Loucy (cell line): ENCODE data around the gene STAC.
"Not testable (repeated sequence)": the region's sequence is repeated elsewhere in the genome, so short reads cannot be mapped to it uniquely, and the experiment has no call there.

Experiments
- H2AFZ ChIP-seq: fragments of 200-600 bp; sonication (generic); 2 replicates; pipeline ENCODE4 v1.6.0; 2016; ENCODE audit warnings: antibody characterized with exemption, mild to moderate bottlenecking, low read length, moderate library complexity
- H3F3A ChIP-seq: fragments of 200-600 bp; 2 replicates; pipeline ENCODE4 v1.6.0; 2016; ENCODE audit warnings: antibody characterized with exemption, low read depth, mild to moderate bottlenecking
- H3K27me3 ChIP-seq: fragments of 200-600 bp; sonication (generic); 2 replicates; pipeline ENCODE4 v1.6.1; 2014; ENCODE audit warnings: low read length, mild to moderate bottlenecking; ENCODE audit not compliant: insufficient read depth, poor library complexity, severe bottlenecking
- H3K36me3 ChIP-seq: fragments of 200-600 bp; sonication (generic); 2 replicates; pipeline ENCODE4 v1.6.1; 2016; ENCODE audit warnings: low read length; ENCODE audit not compliant: insufficient read depth
- H3K4me1 ChIP-seq: fragments of 200-600 bp; sonication (generic); 2 replicates; pipeline ENCODE4 v1.5.1; 2014; ENCODE audit warnings: low read length, mild to moderate bottlenecking; ENCODE audit not compliant: insufficient read depth, poor library complexity, severe bottlenecking
- H3K4me2 ChIP-seq: fragments of 200-600 bp; sonication (generic); 2 replicates; pipeline ENCODE4 v1.6.0; 2014; ENCODE audit warnings: antibody characterized with exemption, low read length, low read depth, mild to moderate bottlenecking; ENCODE audit not compliant: poor library complexity, severe bottlenecking
- H3K4me3 ChIP-seq: fragments of 200-600 bp; sonication (generic); 2 replicates; pipeline ENCODE4 v1.5.1; 2014; ENCODE audit warnings: low read length, mild to moderate bottlenecking, mixed read lengths; ENCODE audit not compliant: poor library complexity, severe bottlenecking
- H3K79me2 ChIP-seq: fragments of 200-600 bp; sonication (generic); 2 replicates; pipeline ENCODE4 v1.6.1; 2014; ENCODE audit warnings: low read length; ENCODE audit not compliant: insufficient read depth
- H3K9ac ChIP-seq: fragments of 200-600 bp; sonication (generic); 2 replicates; pipeline ENCODE4 v1.6.0; 2014; ENCODE audit warnings: mild to moderate bottlenecking, low read depth, low read length, moderate library complexity; ENCODE audit not compliant: poor library complexity, severe bottlenecking
- H3K9me2 ChIP-seq: fragments of 200-600 bp; sonication (generic); replicated peaks from 2 replicates; pipeline ENCODE4 v1.6.1; 2016; ENCODE audit warnings: low read depth, low read length, mixed read lengths
- H3K9me3 ChIP-seq: fragments of 200-600 bp; sonication (generic); 2 replicates; pipeline ENCODE4 v1.6.1; 2014; ENCODE audit warnings: mild to moderate bottlenecking, antibody characterized with exemption, low read length, low read depth; ENCODE audit not compliant: insufficient read depth
- H4K20me1 ChIP-seq: fragments of 200-600 bp; sonication (generic); 2 replicates; pipeline ENCODE4 v1.6.0; 2014; ENCODE audit warnings: antibody characterized with exemption, low read length, mild to moderate bottlenecking; ENCODE audit not compliant: insufficient read depth, poor library complexity, severe bottlenecking
- EZH2phosphoT487 ChIP-seq: fragments of 200-600 bp; IDR thresholded peaks from 2 replicates; pipeline ENCODE4 v1.6.1; 2018; ENCODE audit warnings: antibody characterized with exemption, mild to moderate bottlenecking, moderate library complexity, borderline replicate concordance
- TF ChIP-seq, protein P1 (sequence below): fragments of 200-600 bp; sonication (generic); conservative IDR thresholded peaks from 2 replicates; pipeline ENCODE4 v1.5.1; 2014; ENCODE audit warnings: mild to moderate bottlenecking, antibody characterized with exemption, low read length

STAC gene

DNA sequence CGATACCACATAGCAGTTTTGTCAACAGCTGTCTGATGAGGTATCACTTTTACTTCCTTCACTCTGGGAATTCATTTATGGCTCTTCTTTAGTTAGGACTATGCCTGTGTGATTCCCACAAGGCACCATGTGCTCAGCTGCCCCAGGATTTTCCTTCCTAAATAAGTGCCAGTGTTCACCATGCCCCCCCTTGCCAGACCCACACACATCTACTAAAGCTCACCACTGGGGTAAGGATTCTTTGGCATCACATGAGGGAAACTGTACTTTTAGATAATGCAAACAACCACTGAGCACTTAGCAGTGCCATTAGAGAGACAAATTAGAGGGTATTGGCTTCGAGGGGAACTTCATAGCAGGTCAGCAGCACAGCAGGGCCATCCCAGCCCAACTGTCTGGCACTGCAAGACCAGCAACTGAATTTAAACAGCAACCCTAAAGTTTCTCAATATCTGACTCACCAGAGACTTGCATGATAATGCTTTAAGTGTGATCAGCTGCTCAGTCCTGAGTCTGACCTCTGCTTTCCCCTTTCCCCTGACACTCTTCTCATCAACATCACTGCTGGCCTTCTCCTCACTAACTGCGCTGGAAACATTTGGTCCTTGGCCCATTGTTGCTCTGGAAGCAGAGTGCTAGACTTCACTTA lies 114.3 kb downstream of the STAC start:
- no peaks in the 10 kb centered on the region for H4K20me1 ChIP-seq
- peaks cover 19% of the 10 kb centered on the region; the same call in 1 of the 2 replicates for H3K36me3 ChIP-seq
- H3K27me3 ChIP-seq = no peaks in the 10 kb centered on the region
- no peaks in the 10 kb centered on the region for H3K4me1 ChIP-seq
- no peak overlapping the region for H3K9ac ChIP-seq
- H3K9me2 ChIP-seq = no peaks in the 10 kb centered on the region
- no peak for TF ChIP-seq EZH2phosphoT487
- TF ChIP-seq, protein P1, sequence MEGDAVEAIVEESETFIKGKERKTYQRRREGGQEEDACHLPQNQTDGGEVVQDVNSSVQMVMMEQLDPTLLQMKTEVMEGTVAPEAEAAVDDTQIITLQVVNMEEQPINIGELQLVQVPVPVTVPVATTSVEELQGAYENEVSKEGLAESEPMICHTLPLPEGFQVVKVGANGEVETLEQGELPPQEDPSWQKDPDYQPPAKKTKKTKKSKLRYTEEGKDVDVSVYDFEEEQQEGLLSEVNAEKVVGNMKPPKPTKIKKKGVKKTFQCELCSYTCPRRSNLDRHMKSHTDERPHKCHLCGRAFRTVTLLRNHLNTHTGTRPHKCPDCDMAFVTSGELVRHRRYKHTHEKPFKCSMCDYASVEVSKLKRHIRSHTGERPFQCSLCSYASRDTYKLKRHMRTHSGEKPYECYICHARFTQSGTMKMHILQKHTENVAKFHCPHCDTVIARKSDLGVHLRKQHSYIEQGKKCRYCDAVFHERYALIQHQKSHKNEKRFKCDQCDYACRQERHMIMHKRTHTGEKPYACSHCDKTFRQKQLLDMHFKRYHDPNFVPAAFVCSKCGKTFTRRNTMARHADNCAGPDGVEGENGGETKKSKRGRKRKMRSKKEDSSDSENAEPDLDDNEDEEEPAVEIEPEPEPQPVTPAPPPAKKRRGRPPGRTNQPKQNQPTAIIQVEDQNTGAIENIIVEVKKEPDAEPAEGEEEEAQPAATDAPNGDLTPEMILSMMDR = no peak
- no peak overlapping the region for H3K4me2 ChIP-seq
- H2AFZ ChIP-seq = no peak overlapping the region
- no peaks in the 10 kb centered on the region for H3K9me3 ChIP-seq
- no peaks in the 10 kb centered on the region for H3F3A ChIP-seq
- H3K79me2 ChIP-seq = no peaks in the 10 kb centered on the region
- no peak overlapping the region for H3K4me3 ChIP-seq

DNA sequence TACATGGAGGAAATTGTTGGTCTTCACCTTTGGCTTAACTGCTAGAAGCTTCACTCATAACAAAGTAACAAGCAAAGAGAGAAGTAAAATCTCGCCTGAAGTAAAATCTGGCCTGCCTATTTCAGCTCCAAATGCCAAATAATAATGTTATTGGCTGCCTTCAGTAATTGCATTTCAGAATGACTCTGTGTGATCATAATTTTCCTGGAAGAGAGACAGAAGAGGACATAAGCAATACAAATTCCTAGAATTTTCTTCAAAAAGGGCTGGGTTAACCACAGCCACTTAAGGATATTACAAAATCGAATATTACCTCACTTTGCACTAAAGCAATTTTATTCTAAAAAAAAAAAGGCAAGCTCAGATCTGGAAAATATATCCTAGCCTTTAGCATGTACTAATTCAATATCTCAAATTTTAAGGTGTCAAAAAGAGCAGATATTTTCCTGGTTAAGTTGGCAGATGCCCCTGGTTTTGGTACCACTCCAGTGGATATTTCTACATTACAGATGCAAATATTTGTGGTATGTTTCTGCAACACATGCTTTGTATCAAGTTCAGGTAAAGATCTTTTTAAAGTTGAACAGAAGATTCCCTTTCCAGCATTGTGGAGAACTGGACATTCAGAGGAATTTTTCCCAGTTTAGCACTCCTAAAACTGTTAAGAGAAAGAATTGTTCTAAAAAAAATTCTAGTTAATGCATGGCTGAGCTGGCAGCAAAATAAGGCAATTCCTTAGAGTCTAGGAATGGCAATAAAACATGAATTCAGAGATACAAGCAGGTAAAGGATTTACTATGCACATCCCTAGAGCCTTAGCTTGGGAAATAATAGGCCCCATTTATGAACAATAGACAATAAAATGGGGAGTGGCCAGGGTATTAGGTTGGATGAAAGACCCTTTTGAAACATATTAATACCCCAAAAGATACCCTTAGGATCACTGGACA lies 116.7 kb downstream of the STAC start:
- Histone ChIP-seq H3K79me2 (no peaks in the 10 kb centered on the region), H3K9me2 (no peaks in the 10 kb centered on the region), H3K4me1 (no peaks in the 10 kb centered on the region), H3F3A (no peaks in the 10 kb centered on the region), H4K20me1 (no peaks in the 10 kb centered on the region), H3K9ac (no peak overlapping the region), H3K27me3 (no peaks in the 10 kb centered on the region), H3K4me3 (no peak overlapping the region), H3K36me3 (peaks cover 15% of the 10 kb centered on the region; the same call in 1 of the 2 replicates), H2AFZ (no peak overlapping the region), H3K4me2 (no peak overlapping the region), H3K9me3 (no peaks in the 10 kb centered on the region)
- TF ChIP-seq, protein P1 = no peak

DNA sequence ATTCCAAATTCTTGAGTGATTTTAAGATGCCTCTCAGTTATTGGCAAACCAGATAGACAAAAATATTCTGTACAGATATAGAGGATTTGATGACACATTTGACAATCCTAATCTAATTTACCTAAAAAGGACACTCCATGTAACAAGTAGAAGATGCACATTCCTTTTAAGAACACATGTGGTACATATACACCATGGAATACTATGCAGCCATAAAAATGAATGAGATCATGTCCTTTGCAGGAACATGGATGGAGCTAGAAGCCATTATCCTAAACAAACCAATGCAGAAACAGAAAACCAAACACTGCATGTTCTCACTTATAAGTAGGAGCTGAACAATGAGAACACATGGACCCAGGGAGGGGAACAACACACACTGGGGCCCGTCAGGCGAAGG lies 119.7 kb downstream of the STAC start:
- not testable (repeated sequence) for H4K20me1 ChIP-seq, H3K9ac ChIP-seq, H3F3A ChIP-seq, H3K4me2 ChIP-seq, H2AFZ ChIP-seq, H3K9me2 ChIP-seq, H3K27me3 ChIP-seq, H3K9me3 ChIP-seq, H3K4me1 ChIP-seq, H3K36me3 ChIP-seq, H3K4me3 ChIP-seq, H3K79me2 ChIP-seq
